K562 (cell line): ENCODE data around the gene KRTAP9-4. TPM values are rescaled to one million over a fixed set of nuclear protein-coding genes. Genes with fewer than 3 reads are reported as not detected.

ENCODE experiments used
- ATAC-seq: fragments of 200-7000 bp; cut with Tn5 transposase; 3 replicates; pipeline ENCODE4 v1.9.1; 2020; ENCODE audit warnings: moderate library complexity
- BruUV-seq: library from RNA; stranded (reverse); fragments of 400-500 nt; replicated peaks from 2 replicates; lab custom pipeline; 2021; lab: Mats Ljungman, UMichigan
- CTCF ChIA-PET: fragments of 300-600 bp; formaldehyde crosslinking; extraction: SDS; loops from one replicate; lab custom pipeline; 2021; ENCODE audit warnings: low intra/inter-chr PET ratio; lab: Yijun Ruan, JAX
- POLR2A ChIA-PET: fragments of 300-600, 350-650 bp; sonication (Branson Sonifier 250); formaldehyde crosslinking; extraction: SDS; loops from one replicate; lab custom pipeline; 2021; ENCODE audit warnings: antibody characterized with exemption, inconsistent platforms; lab: Yijun Ruan, JAX
- DNase-seq, 4 experiments: peaks; one replicate each; pipeline versions ENCODE4 v3.0.0 to v3.0.0-alpha.2; 2011 to 2018; ENCODE audit warnings: low spot score in 3 of 4, mixed read lengths in 3 of 4; ENCODE audit errors: extremely low read depth in 1 of 4
- FAIRE-seq: peaks from 2 replicates; lab custom pipeline; 2011; peaks lifted over from hg19 to GRCh38; lab: Jason Lieb, UNC
- H2AFZ ChIP-seq: 2 replicates; pipeline ENCODE4 v1.6.0; 2011; ENCODE audit warnings: low read depth, low read length, control low read depth, inconsistent platforms
- H3K27ac ChIP-seq: fragments of 200-600 bp; 3 replicates; pipeline ENCODE4 v1.8.0; 2011; ENCODE audit warnings: low read depth, mild to moderate bottlenecking, control low read depth, inconsistent platforms, low read length, moderate library complexity, mixed read lengths; ENCODE audit errors: extremely low read depth
- H3K27me3 ChIP-seq, 2 experiments: fragments of 300-600 bp in 1 of 2; 2 replicates in 1 of 2; 3 replicates in 1 of 2; pipeline versions ENCODE4 v1.6.0 to v1.8.0; 2011; ENCODE audit warnings: inconsistent platforms in 2 of 2, low read length in 2 of 2, mild to moderate bottlenecking in 1 of 2, mixed read lengths in 1 of 2, moderate library complexity in 1 of 2; ENCODE audit not compliant: control insufficient read depth in 2 of 2, insufficient read depth in 2 of 2
- H3K36me3 ChIP-seq: fragments of 300-600 bp; 3 replicates; pipeline ENCODE4 v1.8.0; 2011; ENCODE audit warnings: mild to moderate bottlenecking, low read length, inconsistent platforms; ENCODE audit not compliant: control insufficient read depth, insufficient read depth
- H3K4me1 ChIP-seq, 2 experiments: fragments of 200-600 bp in 1 of 2; replicated peaks in 1 of 2; 2 replicates in 1 of 2; 3 replicates in 1 of 2; pipeline versions ENCODE4 v1.5.1 to v1.8.0; 2011; ENCODE audit warnings: inconsistent platforms in 2 of 2, low read length in 2 of 2, mild to moderate bottlenecking in 1 of 2, mixed read lengths in 1 of 2, moderate library complexity in 1 of 2; ENCODE audit not compliant: control insufficient read depth in 2 of 2, insufficient read depth in 2 of 2
- H3K4me2 ChIP-seq: 2 replicates; pipeline ENCODE4 v1.6.1; 2011; ENCODE audit warnings: low read length, control low read depth, inconsistent platforms, mixed read lengths; ENCODE audit not compliant: insufficient read depth
- H3K4me3 ChIP-seq: fragments of 200-600 bp; sonication (generic), shearing (Covaris generic); 2 replicates; pipeline ENCODE4 v1.5.1; 2016; ENCODE audit warnings: control low read depth, inconsistent platforms
- H3K79me2 ChIP-seq: fragments of 200-600 bp; 3 replicates; pipeline ENCODE4 v1.8.0; 2011; ENCODE audit warnings: low read length, inconsistent platforms; ENCODE audit not compliant: control insufficient read depth, insufficient read depth
- H3K9ac ChIP-seq, 2 experiments: 2 replicates each; pipeline versions ENCODE4 v1.6.0 to v1.6.1; 2011; ENCODE audit warnings: low read depth in 2 of 2, low read length in 2 of 2, control low read depth in 1 of 2, inconsistent platforms in 1 of 2, mild to moderate bottlenecking in 1 of 2, mixed read lengths in 1 of 2; ENCODE audit not compliant: insufficient read depth in 1 of 2
- H3K9me1 ChIP-seq: one replicate; pipeline ENCODE4 v1.6.0; 2011; ENCODE audit warnings: inconsistent platforms, mild to moderate bottlenecking, low read length, moderate library complexity; ENCODE audit not compliant: control insufficient read depth, insufficient read depth
- H3K9me3 ChIP-seq: replicated peaks from 2 replicates; pipeline ENCODE4 v1.5.1; 2011; ENCODE audit warnings: low read depth, low read length, inconsistent platforms; ENCODE audit not compliant: control insufficient read depth, insufficient read depth
- H4K20me1 ChIP-seq: replicated peaks from 2 replicates; pipeline ENCODE4 v1.6.1; 2011; ENCODE audit warnings: low read length, inconsistent platforms, mixed read lengths; ENCODE audit not compliant: control insufficient read depth, insufficient read depth
- CEBPG ChIP-seq, 3 experiments: fragments of 200-800 bp in 1 of 3; sonication (Bioruptor generic) in 1 of 3; sonication (generic) in 1 of 3; formaldehyde crosslinking in 1 of 3; IDR thresholded peaks in 2 of 3; conservative IDR thresholded peaks in 1 of 3; 2 replicates each; pipeline versions ENCODE4 v1.6.1 to v1.8.0; 2016 to 2022; ENCODE audit warnings: missing compliant biosample characterization in 2 of 3, missing genetic modification characterization in 2 of 3, mild to moderate bottlenecking in 1 of 3, missing genetic modification reagents in 1 of 3
- DNMT1 ChIP-seq: fragments of 450-650 bp; IDR thresholded peaks from 2 replicates; pipeline ENCODE4 v1.6.1; 2016; ENCODE audit warnings: antibody characterized with exemption, mild to moderate bottlenecking
- FOXP1 ChIP-seq: sonication (generic); formaldehyde crosslinking; IDR thresholded peaks from 2 replicates; pipeline ENCODE4 v1.8.0; 2022; ENCODE audit warnings: mild to moderate bottlenecking, missing genetic modification reagents
- HIVEP1 ChIP-seq: fragments of 250-450 bp; sonication (Bioruptor Pico); IDR thresholded peaks from 2 replicates; pipeline ENCODE4 v1.4.0; 2020; ENCODE audit warnings: mild to moderate bottlenecking
- MEF2A ChIP-seq: IDR thresholded peaks from 2 replicates; pipeline ENCODE4 v1.6.1; 2011; ENCODE audit warnings: low read depth, mild to moderate bottlenecking, low read length, moderate library complexity; ENCODE audit not compliant: control insufficient read depth
- NONO ChIP-seq, 2 experiments: fragments of 200-400 bp in 1 of 2; fragments of 450-650 bp in 1 of 2; formaldehyde crosslinking in 1 of 2; IDR thresholded peaks; 2 replicates each; pipeline ENCODE4 v1.6.1; 2017; ENCODE audit warnings: low read depth in 2 of 2, mild to moderate bottlenecking in 2 of 2, moderate library complexity in 2 of 2, low read length in 1 of 2
- POLR2AphosphoS5 ChIP-seq: IDR thresholded peaks from 2 replicates; pipeline ENCODE4 v1.6.1; 2011; ENCODE audit warnings: mild to moderate bottlenecking, low read depth, low read length, moderate library complexity; ENCODE audit not compliant: control insufficient read depth, insufficient read depth
- SAFB ChIP-seq: fragments of 200-400 bp; formaldehyde crosslinking; IDR thresholded peaks from 2 replicates; pipeline ENCODE4 v1.6.1; 2017; ENCODE audit warnings: low read depth, low read length, borderline replicate concordance
- ZFP36 ChIP-seq: fragments of 150-350 bp; IDR thresholded peaks from 2 replicates; pipeline ENCODE4 v1.6.1; 2018; ENCODE audit warnings: low read length, low read depth; ENCODE audit not compliant: partially characterized antibody
- WGBS: fragments of 100-300 bp; shearing (Covaris generic); methylation state at CpG from one replicate; pipeline ENCODE4 v1.1.6; 2016; ENCODE audit warnings: low coverage, mixed read lengths; ENCODE audit not compliant: insufficient coverage; ENCODE audit errors: missing lambda C conversion rate; 5-methylcytosine and 5-hydroxymethylcytosine counted together
- in situ Hi-C: fragments of 300-500 bp; cut with MboI; formaldehyde crosslinking; loops from 4 replicates; pipeline ENCODE4 v1.15.0; 2018; ENCODE audit warnings: inconsistent platforms, mixed read lengths
- intact Hi-C: fragments of 100-400 bp; cut with micrococcal nuclease; formaldehyde crosslinking; loops from 2 replicates; pipeline ENCODE4 v1.14.2; 2022
- polyA plus RNA-seq, 8 experiments: library from polyadenylated mRNA; depleted of rRNA in 4 of 8; stranded (reverse) in 5 of 8; unstranded in 3 of 8; fragments of >200 nt; fragmentation: Nextera tagmentation in 2 of 8; fragmentation: Illumina TruSeq in 1 of 8; extraction: Ambion mirVana in 2 of 8; extraction: Trizol in 1 of 8; gene quantifications; 2 replicates each; pipeline versions ENCODE4 v1.2.1 to v1.2.3, GENCODE V29; 2011 to 2014; ENCODE audit warnings: inconsistent platforms in 1 of 8, missing spikeins in 1 of 8
- total RNA-seq, 7 experiments: library from RNA; depleted of rRNA in 6 of 7; stranded (reverse); fragments of >200 nt in 6 of 7; fragmentation: Illumina TruSeq in 2 of 7; extraction: Trizol in 2 of 7; gene quantifications; 2 replicates each; pipeline versions ENCODE4 v1.2.1 to v1.2.3, GENCODE V29; 2011 to 2021; ENCODE audit warnings: low replicate concordance in 1 of 7
- TF ChIP-seq, protein P1 (sequence below): fragments of 200-600 bp; sonication (generic); IDR thresholded peaks from one replicate; pipeline ENCODE4 v1.6.1; 2012; ENCODE audit warnings: mild to moderate bottlenecking, low read depth, low read length, inconsistent platforms

The KRTAP9-4 gene
- total and polyA plus RNA-seq, 9 of the 15 experiments (the other 6 are each of a cell fraction or from before 2014, with no cell fraction given), result not detected

DNA sequence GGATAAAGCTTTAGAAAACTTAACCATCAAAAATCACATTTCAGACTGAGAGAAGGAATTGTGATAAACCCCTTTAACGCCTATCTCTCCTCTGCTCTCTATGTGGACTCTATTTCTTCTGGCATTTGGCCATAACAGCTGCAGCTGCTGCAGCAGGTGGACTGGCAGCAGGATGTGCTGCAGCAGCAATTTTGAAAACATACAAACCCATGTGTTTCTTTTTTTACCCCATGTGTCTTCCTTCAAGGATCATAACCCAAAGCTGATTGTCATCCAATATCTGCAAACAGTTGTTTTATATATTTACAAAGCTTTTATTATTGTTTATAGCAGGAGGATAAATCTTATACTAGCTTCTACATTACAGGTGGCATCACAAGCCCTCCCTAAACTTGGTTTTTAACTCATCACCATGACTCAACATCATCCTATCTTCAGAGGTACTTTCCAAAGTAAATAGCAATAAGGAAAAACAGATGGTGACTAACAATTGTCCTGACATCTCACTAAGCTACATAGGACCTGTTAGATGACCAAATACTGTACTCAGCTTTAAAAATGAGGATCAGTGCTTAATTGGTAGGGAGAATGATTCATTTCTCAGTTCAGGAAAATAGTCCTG lies 37.5 kb upstream of the KRTAP9-4 start:
- no peaks in the 10 kb centered on the region for H3K36me3 ChIP-seq
- no peaks in the 10 kb centered on the region for H3K79me2 ChIP-seq
- no peak overlapping the region for H3K27ac ChIP-seq
- H3K27me3 ChIP-seq, result peaks cover 0 to 15% of the 10 kb centered on the region in 2 experiments; a peak in 2 of 5 replicates
- H4K20me1 ChIP-seq, result no peaks in the 10 kb centered on the region
- WGBS, result 0% methylated on average over 1 of the region's 1 CpG
- H3K4me3 ChIP-seq, result no peak overlapping the region
- no peaks in the 10 kb centered on the region for H3K9me3 ChIP-seq
- CTCF ChIA-PET, result no interaction called here
- H2AFZ ChIP-seq, result no peak overlapping the region
- no peak overlapping the region for H3K4me2 ChIP-seq
- H3K9me1 ChIP-seq, result no peaks in the 10 kb centered on the region
- BruUV-seq, result no TSS peak
- H3K4me1 ChIP-seq, result no peaks in the 10 kb centered on the region; a peak in 1 of 5 replicates
- POLR2A ChIA-PET, result no interaction called here
- DNase-seq (no peak), ATAC-seq (no peak), FAIRE-seq (no peak)
- in situ Hi-C loops (no loop called here), intact Hi-C loops (no loop called here)
- H3K9ac ChIP-seq, result no peak overlapping the region
- TF ChIP-seq POLR2AphosphoS5, result no peak
- TF ChIP-seq ZFP36, result no peak
- TF ChIP-seq, protein P1, sequence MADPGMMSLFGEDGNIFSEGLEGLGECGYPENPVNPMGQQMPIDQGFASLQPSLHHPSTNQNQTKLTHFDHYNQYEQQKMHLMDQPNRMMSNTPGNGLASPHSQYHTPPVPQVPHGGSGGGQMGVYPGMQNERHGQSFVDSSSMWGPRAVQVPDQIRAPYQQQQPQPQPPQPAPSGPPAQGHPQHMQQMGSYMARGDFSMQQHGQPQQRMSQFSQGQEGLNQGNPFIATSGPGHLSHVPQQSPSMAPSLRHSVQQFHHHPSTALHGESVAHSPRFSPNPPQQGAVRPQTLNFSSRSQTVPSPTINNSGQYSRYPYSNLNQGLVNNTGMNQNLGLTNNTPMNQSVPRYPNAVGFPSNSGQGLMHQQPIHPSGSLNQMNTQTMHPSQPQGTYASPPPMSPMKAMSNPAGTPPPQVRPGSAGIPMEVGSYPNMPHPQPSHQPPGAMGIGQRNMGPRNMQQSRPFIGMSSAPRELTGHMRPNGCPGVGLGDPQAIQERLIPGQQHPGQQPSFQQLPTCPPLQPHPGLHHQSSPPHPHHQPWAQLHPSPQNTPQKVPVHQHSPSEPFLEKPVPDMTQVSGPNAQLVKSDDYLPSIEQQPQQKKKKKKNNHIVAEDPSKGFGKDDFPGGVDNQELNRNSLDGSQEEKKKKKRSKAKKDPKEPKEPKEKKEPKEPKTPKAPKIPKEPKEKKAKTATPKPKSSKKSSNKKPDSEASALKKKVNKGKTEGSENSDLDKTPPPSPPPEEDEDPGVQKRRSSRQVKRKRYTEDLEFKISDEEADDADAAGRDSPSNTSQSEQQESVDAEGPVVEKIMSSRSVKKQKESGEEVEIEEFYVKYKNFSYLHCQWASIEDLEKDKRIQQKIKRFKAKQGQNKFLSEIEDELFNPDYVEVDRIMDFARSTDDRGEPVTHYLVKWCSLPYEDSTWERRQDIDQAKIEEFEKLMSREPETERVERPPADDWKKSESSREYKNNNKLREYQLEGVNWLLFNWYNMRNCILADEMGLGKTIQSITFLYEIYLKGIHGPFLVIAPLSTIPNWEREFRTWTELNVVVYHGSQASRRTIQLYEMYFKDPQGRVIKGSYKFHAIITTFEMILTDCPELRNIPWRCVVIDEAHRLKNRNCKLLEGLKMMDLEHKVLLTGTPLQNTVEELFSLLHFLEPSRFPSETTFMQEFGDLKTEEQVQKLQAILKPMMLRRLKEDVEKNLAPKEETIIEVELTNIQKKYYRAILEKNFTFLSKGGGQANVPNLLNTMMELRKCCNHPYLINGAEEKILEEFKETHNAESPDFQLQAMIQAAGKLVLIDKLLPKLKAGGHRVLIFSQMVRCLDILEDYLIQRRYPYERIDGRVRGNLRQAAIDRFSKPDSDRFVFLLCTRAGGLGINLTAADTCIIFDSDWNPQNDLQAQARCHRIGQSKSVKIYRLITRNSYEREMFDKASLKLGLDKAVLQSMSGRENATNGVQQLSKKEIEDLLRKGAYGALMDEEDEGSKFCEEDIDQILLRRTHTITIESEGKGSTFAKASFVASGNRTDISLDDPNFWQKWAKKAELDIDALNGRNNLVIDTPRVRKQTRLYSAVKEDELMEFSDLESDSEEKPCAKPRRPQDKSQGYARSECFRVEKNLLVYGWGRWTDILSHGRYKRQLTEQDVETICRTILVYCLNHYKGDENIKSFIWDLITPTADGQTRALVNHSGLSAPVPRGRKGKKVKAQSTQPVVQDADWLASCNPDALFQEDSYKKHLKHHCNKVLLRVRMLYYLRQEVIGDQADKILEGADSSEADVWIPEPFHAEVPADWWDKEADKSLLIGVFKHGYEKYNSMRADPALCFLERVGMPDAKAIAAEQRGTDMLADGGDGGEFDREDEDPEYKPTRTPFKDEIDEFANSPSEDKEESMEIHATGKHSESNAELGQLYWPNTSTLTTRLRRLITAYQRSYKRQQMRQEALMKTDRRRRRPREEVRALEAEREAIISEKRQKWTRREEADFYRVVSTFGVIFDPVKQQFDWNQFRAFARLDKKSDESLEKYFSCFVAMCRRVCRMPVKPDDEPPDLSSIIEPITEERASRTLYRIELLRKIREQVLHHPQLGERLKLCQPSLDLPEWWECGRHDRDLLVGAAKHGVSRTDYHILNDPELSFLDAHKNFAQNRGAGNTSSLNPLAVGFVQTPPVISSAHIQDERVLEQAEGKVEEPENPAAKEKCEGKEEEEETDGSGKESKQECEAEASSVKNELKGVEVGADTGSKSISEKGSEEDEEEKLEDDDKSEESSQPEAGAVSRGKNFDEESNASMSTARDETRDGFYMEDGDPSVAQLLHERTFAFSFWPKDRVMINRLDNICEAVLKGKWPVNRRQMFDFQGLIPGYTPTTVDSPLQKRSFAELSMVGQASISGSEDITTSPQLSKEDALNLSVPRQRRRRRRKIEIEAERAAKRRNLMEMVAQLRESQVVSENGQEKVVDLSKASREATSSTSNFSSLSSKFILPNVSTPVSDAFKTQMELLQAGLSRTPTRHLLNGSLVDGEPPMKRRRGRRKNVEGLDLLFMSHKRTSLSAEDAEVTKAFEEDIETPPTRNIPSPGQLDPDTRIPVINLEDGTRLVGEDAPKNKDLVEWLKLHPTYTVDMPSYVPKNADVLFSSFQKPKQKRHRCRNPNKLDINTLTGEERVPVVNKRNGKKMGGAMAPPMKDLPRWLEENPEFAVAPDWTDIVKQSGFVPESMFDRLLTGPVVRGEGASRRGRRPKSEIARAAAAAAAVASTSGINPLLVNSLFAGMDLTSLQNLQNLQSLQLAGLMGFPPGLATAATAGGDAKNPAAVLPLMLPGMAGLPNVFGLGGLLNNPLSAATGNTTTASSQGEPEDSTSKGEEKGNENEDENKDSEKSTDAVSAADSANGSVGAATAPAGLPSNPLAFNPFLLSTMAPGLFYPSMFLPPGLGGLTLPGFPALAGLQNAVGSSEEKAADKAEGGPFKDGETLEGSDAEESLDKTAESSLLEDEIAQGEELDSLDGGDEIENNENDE, result no peak
- no peak for TF ChIP-seq DNMT1
- no peak for TF ChIP-seq NONO (IDR thresholded peaks at IDR 0.05; ENCODE audit: low read depth in 2 of 2, low read length in 1 of 2)
- TF ChIP-seq HIVEP1 (CRISPR knock-in tag), result no peak
- no peak for TF ChIP-seq SAFB
- TF ChIP-seq MEF2A, result no peak
- TF ChIP-seq CEBPG (CRISPR knock-in tag; IDR thresholded peaks at IDR 0.05), result no peak
- TF ChIP-seq CEBPG (tag; conservative IDR thresholded peaks at IDR 0.05 in 1 of 2, IDR thresholded peaks at IDR 0.05 in 1 of 2), result no peak
- TF ChIP-seq FOXP1, result no peak
